LoVo (cell line): ENCODE results near the gene KCNB1.
"Not testable (repeated sequence)": the region's sequence is repeated elsewhere in the genome, so short reads cannot be mapped to it uniquely, and the experiment has no call there.

Experiments used
- DNase-seq: peaks from one replicate; pipeline ENCODE4 v3.0.0-alpha.2; 2016; ENCODE audit warnings: low spot score

Gene KCNB1

GRCh38 chr20:49435639-49436038, 46.8 kb downstream of the KCNB1 start:
- no peak for DNase-seq

GRCh38 chr20:49433333-49433732, 49.1 kb downstream of the KCNB1 start:
- no peak for DNase-seq

GRCh38 chr20:49432550-49432949, 49.9 kb downstream of the KCNB1 start:
- no peak for DNase-seq

- DNase-seq = no peak
Observed at GRCh38 chr20:49431329-49431728, 51.1 kb downstream of the KCNB1 start.

- no peak for DNase-seq
Observed at GRCh38 chr20:49430320-49430719, 52.1 kb downstream of the KCNB1 start.

- no peak for DNase-seq
Observed at GRCh38 chr20:49427751-49428518, 54.5 kb downstream of the KCNB1 start.

- no peak for DNase-seq
Observed at GRCh38 chr20:49426873-49427272, 55.6 kb downstream of the KCNB1 start.

- no peak for DNase-seq
Observed at GRCh38 chr20:49426395-49426794, 56.1 kb downstream of the KCNB1 start.

GRCh38 chr20:49424536-49424935, 57.9 kb downstream of the KCNB1 start:
- no peak for DNase-seq

- DNase-seq = no peak
Observed at GRCh38 chr20:49422161-49422560, 60.3 kb downstream of the KCNB1 start.

- DNase-seq = no peak
Observed at GRCh38 chr20:49420811-49421295, 61.6 kb downstream of the KCNB1 start.

- peak; percentile 1 for DNase-seq
Observed at GRCh38 chr20:49420292-49420691, 62.2 kb downstream of the KCNB1 start.

GRCh38 chr20:49419785-49420184, 62.7 kb downstream of the KCNB1 start:
- DNase-seq = no peak

- no peak for DNase-seq
Observed at GRCh38 chr20:49418809-49419208, 63.7 kb downstream of the KCNB1 start.

- DNase-seq = no peak
Observed at GRCh38 chr20:49417843-49418555, 64.5 kb downstream of the KCNB1 start.

- DNase-seq = no peak
Observed at GRCh38 chr20:49415668-49416044, 66.8 kb downstream of the KCNB1 start.

GRCh38 chr20:49415005-49415667, 67.3 kb downstream of the KCNB1 start:
- no peak for DNase-seq

- no peak for DNase-seq
Observed at GRCh38 chr20:49413677-49414076, 68.8 kb downstream of the KCNB1 start.

- DNase-seq = no peak
Observed at GRCh38 chr20:49412953-49413352, 69.5 kb downstream of the KCNB1 start.

GRCh38 chr20:49412254-49412653, 70.2 kb downstream of the KCNB1 start:
- DNase-seq = no peak

GRCh38 chr20:49411221-49411925, 71.1 kb downstream of the KCNB1 start:
- DNase-seq = no peak

GRCh38 chr20:49409975-49410621, 72.4 kb downstream of the KCNB1 start:
- DNase-seq = not testable (repeated sequence)
